ENCODE measurements around the gene NIPBL. TPM values are rescaled to one million over a fixed set of nuclear protein-coding genes. Genes with fewer than 3 reads are reported as not detected.

Gene NIPBL
- total and polyA plus RNA-seq, 2 of the 13 experiments (the other 11 are each of a cell fraction or from before 2014, with no cell fraction given), result 12.3 to 32.3 TPM

- CTCF ChIA-PET (ENCODE audit: low intra/inter-chr PET ratio, low total read pairs), result no interaction called here
- Histone ChIP-seq H3K27me3 (ENCODE audit: control insufficient read depth in 1 of 2, insufficient read depth in 2 of 2, low read length in 2 of 2) (peaks cover 0 to 3% of the 10 kb centered on the region in 2 experiments; a peak in 1 of 5 replicates), H3K9me3 (ENCODE audit: low read length) (no peaks in the 10 kb centered on the region), H3K27ac (ENCODE audit: extremely low read length, insufficient read depth, low read length) (peak overlapping the region; percentile 37), H3K4me2 (ENCODE audit: low read depth, low read length) (peak overlapping the region; percentile 86), H4K20me1 (ENCODE audit: insufficient read depth, low read length) (peaks cover 65% of the 10 kb centered on the region), H3K9ac (ENCODE audit: insufficient read depth, low read depth, low read length) (peak overlapping the region; percentile 24; the same call in 1 of the 2 replicates), H3K36me3 (replicated peaks in 1 of 2; ENCODE audit: control insufficient read depth in 1 of 2, insufficient read depth in 2 of 2, low read length in 2 of 2) (peaks cover 0 to 4% of the 10 kb centered on the region in 2 experiments; a peak in 2 of 5 replicates), H2AFZ (ENCODE audit: low read length) (no peak overlapping the region), H3K79me2 (ENCODE audit: insufficient read depth, low read length) (peaks cover 94% of the 10 kb centered on the region), H3K4me3 (replicated peaks in 1 of 3; ENCODE audit: insufficient read depth in 1 of 3, low read depth in 2 of 3, low read length in 3 of 3) (peak overlapping the region; percentile 10 to 100 (median 39); a peak in 4 of 6 replicates), H3K4me1 (ENCODE audit: insufficient read depth, low read length) (peaks cover 32% of the 10 kb centered on the region)
- DNase-seq (ENCODE audit: low spot score) (no peak), FAIRE-seq (no peak), ATAC-seq (no peak)
- WGBS (ENCODE audit: low lambda C conversion rate), result 6% methylated on average over 3 of the region's 3 CpGs
- POLR2A ChIA-PET, result no interaction called here
- in situ Hi-C loops (cut with HindIII; ENCODE audit: extremely low pct_ligation_motif_present, low pct_unique_long_range_greater_than_20kb), result no loop called here
- intact Hi-C loops (cut with micrococcal nuclease; ENCODE audit: unreplicated experiment), result no loop called here
- no TSS peak for BruUV-seq (replicated peaks)
- TF ChIP-seq FOXC1 (CRISPR knock-in tag; IDR thresholded peaks at IDR 0.05; ENCODE audit: borderline replicate concordance), result no peak
- no peak for TF ChIP-seq ZBTB44 (CRISPR knock-in tag; IDR thresholded peaks at IDR 0.05)
- no peak for TF ChIP-seq ZBTB4 (CRISPR knock-in tag; IDR thresholded peaks at IDR 0.05; ENCODE audit: borderline replicate concordance)
- 0 out of 2 replicates have a peak, but pooled peaks have one; percentile 20 for TF ChIP-seq SAP130 (CRISPR knock-in tag; IDR thresholded peaks at IDR 0.05; ENCODE audit: low read depth)
- no peak for TF ChIP-seq SKIL (CRISPR knock-in tag; IDR thresholded peaks at IDR 0.05; ENCODE audit: borderline replicate concordance)
- no peak for TF ChIP-seq FOXK2 (IDR thresholded peaks at IDR 0.05)
- TF ChIP-seq ZNF10 (CRISPR knock-in tag; IDR thresholded peaks at IDR 0.05; ENCODE audit: borderline replicate concordance, low read depth), result no peak
- no peak for TF ChIP-seq ZNF570 (CRISPR knock-in tag; IDR thresholded peaks at IDR 0.05; ENCODE audit: borderline replicate concordance)
- no peak for TF ChIP-seq HNRNPH1 (optimal IDR thresholded peaks at IDR 0.05; ENCODE audit: low read depth, low read length)
- no peak for TF ChIP-seq ZNF224 (CRISPR knock-in tag; IDR thresholded peaks at IDR 0.05)
- TF ChIP-seq RFX5 (IDR thresholded peaks at IDR 0.05; ENCODE audit: low read depth, low read length), result no peak
- TF ChIP-seq ZMYM3 (CRISPR knock-in tag; IDR thresholded peaks at IDR 0.05), result no peak
- TF ChIP-seq RFXAP (CRISPR knock-in tag; IDR thresholded peaks at IDR 0.05; ENCODE audit: borderline replicate concordance), result no peak
- TF ChIP-seq ZFP90 (CRISPR knock-in tag; IDR thresholded peaks at IDR 0.05; ENCODE audit: borderline replicate concordance), result no peak
- TF ChIP-seq ZNF792 (CRISPR knock-in tag; IDR thresholded peaks at IDR 0.05), result no peak
- TF ChIP-seq ZNF577 (CRISPR knock-in tag; IDR thresholded peaks at IDR 0.05; ENCODE audit: borderline replicate concordance, low read depth), result no peak
- no peak for TF ChIP-seq ZBTB39 (CRISPR knock-in tag; IDR thresholded peaks at IDR 0.05)
Measured at GRCh38 chr5:36880761-36881160, 4.2 kb downstream of the NIPBL start.

All from HepG2 (cell line).